ACC112 (cell line): ENCODE results near the gene SCAMP2.

Experiments
- H2AFZ ChIP-seq: fragments of 200-600 bp; sonication (generic); one replicate; pipeline ENCODE4 v1.6.0; 2017; ENCODE audit warnings: antibody characterized with exemption, low read length; ENCODE audit not compliant: unreplicated experiment
- H3K27ac ChIP-seq: fragments of 200-600 bp; sonication (generic); 2 replicates; pipeline ENCODE4 v1.5.1; 2014; ENCODE audit warnings: low read depth, mild to moderate bottlenecking, antibody characterized with exemption, low read length, moderate library complexity
- H3K27me3 ChIP-seq: fragments of 200-600 bp; sonication (generic); 2 replicates; pipeline ENCODE4 v1.6.1; 2014; ENCODE audit warnings: mild to moderate bottlenecking, antibody characterized with exemption, low read length, moderate library complexity, mixed read lengths; ENCODE audit not compliant: insufficient read depth
- H3K36me3 ChIP-seq: fragments of 200-600 bp; sonication (generic); 2 replicates; pipeline ENCODE4 v1.6.1; 2016; ENCODE audit warnings: mild to moderate bottlenecking, antibody characterized with exemption, low read length, moderate library complexity, mixed read lengths; ENCODE audit not compliant: insufficient read depth
- H3K4me1 ChIP-seq: fragments of 200-600 bp; sonication (generic); one replicate; pipeline ENCODE4 v1.6.1; 2016; ENCODE audit warnings: low read length, mixed read lengths; ENCODE audit not compliant: insufficient read depth, unreplicated experiment, control insufficient read depth
- H3K4me3 ChIP-seq: fragments of 200-600 bp; sonication (generic); 2 replicates; pipeline ENCODE4 v1.5.1; 2014; ENCODE audit warnings: mild to moderate bottlenecking, low read depth, low read length
- H3K79me2 ChIP-seq: fragments of 200-600 bp; sonication (generic); one replicate; pipeline ENCODE4 v1.6.0; 2016; ENCODE audit warnings: low read length; ENCODE audit not compliant: control insufficient read depth, unreplicated experiment, insufficient read depth

The SCAMP2 gene

DNA sequence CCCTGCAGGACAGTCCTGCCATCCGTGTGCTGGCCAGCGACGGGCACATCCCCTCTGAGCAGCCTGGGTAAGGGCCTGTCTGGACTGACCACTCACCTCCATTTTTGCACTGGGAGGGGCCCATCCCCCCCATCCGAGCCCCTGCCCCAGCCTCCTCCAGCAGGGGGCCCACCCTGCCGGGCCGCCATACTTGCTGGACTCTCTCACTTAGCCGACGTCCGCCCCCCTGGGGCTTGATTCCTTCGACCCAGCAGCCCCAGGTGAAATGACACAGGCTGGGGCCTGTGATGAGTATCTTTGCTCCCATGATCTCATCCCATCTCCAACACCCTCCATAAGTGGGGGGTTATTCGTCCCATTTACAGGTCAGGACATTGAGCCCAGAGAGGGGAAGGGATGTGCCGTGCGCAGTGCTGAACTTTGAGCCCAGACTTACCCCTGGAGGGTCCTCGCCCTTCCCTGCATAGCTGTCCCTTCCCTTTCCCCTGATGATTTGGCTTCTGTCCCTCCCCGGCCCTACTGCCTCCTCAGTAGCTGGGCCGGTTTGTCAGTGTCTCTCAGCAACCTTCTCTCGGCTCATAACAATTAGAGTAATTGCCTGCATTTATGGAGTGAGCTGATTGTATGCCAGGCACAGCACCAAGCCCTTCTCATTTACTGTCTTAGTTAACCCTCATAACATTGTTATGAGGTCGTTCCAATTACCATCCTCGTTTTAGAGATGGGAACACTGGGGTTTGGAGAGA is 56.4 kb downstream of the SCAMP2 start:
- H3K27ac ChIP-seq, result no peak overlapping the region
- H3K4me3 ChIP-seq, result no peak overlapping the region
- no peaks in the 10 kb centered on the region for H3K36me3 ChIP-seq
- H3K79me2 ChIP-seq, result no peaks in the 10 kb centered on the region
- H3K4me1 ChIP-seq, result peaks cover 18% of the 10 kb centered on the region
- no peaks in the 10 kb centered on the region for H3K27me3 ChIP-seq
- H2AFZ ChIP-seq, result no peak overlapping the region

DNA sequence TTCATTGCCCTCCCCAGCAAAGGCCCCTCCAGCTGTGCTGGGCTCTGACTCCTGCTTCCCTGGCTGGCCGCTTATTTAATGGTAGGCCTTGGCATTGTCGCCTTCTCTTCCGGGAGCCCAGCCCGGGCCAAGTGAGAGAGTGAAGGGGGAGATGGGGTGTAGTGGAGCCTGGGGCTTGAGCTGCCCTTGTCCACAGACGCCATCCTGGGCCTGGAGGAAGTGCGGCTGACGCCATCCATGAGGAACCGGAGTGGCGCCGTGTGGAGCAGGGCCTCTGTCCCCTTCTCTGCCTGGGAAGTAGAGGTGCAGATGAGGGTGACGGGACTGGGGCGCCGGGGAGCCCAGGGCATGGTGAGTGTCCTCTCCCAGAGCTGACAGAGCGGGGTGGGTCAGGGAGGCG is 57.2 kb downstream of the SCAMP2 start:
- H3K36me3 ChIP-seq, result no peaks in the 10 kb centered on the region
- no peaks in the 10 kb centered on the region for H3K27me3 ChIP-seq
- H3K4me1 ChIP-seq, result peaks cover 18% of the 10 kb centered on the region
- no peak overlapping the region for H2AFZ ChIP-seq
- H3K27ac ChIP-seq, result no peak overlapping the region
- no peak overlapping the region for H3K4me3 ChIP-seq
- H3K79me2 ChIP-seq, result no peaks in the 10 kb centered on the region

DNA sequence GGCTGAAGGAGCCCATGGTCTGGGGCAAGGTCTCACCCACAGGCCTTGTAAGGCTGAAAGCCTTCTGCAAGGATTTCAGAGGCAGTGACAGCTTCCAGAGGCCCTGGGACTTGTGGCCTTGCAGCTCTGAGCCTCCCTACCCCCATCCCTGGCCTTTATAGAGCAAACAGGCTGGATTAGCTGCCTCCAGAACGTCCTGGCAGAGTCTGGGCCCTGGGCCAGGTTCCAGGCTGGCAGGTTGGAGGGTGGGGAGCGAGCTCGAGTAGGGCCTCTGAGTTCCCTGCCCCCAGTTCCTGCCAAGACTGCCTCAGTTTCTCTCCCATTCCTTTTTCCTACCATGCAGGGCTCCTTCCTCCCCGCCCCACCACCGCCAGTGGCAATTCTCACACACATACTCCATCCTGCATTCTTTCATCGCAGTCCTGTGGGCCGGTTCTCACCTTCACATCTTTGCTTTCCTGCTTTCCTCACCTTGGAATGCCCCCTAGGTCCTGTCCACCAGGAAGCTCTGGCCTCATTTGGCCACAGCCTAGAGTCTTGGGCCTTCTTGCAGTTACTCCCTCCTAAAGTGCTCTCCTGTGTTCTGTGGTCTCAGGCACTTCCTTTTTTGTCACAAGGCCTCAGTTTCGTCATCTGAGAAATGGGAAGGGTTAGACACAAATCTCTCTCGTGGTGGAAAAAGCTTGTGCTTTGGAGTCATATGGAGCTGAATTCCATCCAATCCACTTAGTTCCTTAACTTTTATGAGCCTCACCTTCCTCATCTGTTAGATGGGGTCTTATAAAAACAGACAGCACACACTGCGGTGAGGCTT is 57.8 kb downstream of the SCAMP2 start:
- H3K4me1 ChIP-seq, result peaks cover 18% of the 10 kb centered on the region
- no peak overlapping the region for H2AFZ ChIP-seq
- no peaks in the 10 kb centered on the region for H3K36me3 ChIP-seq
- H3K27me3 ChIP-seq, result no peaks in the 10 kb centered on the region
- H3K27ac ChIP-seq, result no peak overlapping the region
- no peaks in the 10 kb centered on the region for H3K79me2 ChIP-seq
- no peak overlapping the region for H3K4me3 ChIP-seq

DNA sequence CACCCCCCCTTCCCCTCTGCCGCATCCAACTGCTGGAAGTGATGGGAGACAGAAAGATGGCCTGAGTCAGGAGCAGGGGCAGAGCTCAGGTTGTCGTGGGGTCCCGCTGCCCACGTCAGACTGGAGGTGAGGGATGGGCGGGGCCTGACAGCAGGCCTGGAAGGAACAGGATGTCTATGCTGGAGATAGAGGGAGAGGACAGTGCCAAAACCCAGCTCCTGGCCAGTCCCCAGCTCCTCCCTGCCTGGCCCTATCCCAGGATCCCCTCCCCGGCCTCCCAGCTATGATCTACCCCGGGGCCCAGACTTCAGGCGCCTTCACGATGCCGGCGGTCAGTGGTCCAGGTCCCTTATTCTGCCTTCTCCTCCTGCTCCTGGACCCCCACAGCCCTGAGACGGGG is 60.6 kb downstream of the SCAMP2 start, which contains the start of gene LMAN1L:
Gene LMAN1L (plus strand): TSS at position 303 of the 400 bp plus-strand sequence. CDS start 20 bp downstream, at position 323.
- Histone ChIP-seq H2AFZ (no peak within 1 kb of the TSS), H3K4me3 (no peak within 1 kb of the TSS), H3K79me2 (no peaks in the 10 kb centered on the region)

DNA sequence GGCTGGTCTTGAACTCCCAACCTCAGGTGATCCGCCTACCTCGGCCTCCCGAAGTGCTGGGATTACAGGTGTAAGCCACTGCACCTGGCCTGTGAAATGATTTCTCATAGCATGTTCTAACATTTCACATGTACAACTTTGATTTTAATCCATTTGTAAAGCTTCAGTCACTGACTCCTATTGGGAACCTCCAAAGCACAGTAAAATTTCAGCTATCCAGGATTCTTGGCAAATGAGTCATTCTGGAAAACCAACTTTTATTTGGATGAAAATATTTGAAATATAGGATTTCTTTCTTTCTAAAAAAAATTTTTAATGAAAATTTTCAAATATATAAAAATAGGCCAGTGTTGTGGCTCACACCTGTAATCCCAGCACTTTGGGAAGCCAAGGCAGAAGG is 63.2 kb downstream of the SCAMP2 start:
- H3K27ac ChIP-seq, result no peak overlapping the region
- H2AFZ ChIP-seq, result no peak overlapping the region
- H3K4me1 ChIP-seq, result no peaks in the 10 kb centered on the region
- no peaks in the 10 kb centered on the region for H3K79me2 ChIP-seq
- no peaks in the 10 kb centered on the region for H3K36me3 ChIP-seq
- no peak overlapping the region for H3K4me3 ChIP-seq
- H3K27me3 ChIP-seq, result no peaks in the 10 kb centered on the region

More for the DNA sequence above, 60.6 kb downstream of the SCAMP2 start, which contains the start of gene LMAN1L:
- H3K27ac ChIP-seq, result no peak within 1 kb of the TSS
- no peaks in the 10 kb centered on the region for H3K27me3 ChIP-seq
- H3K36me3 ChIP-seq, result no peaks in the 10 kb centered on the region
- H3K4me1 ChIP-seq, result peaks cover 4% of the 10 kb centered on the region

DNA sequence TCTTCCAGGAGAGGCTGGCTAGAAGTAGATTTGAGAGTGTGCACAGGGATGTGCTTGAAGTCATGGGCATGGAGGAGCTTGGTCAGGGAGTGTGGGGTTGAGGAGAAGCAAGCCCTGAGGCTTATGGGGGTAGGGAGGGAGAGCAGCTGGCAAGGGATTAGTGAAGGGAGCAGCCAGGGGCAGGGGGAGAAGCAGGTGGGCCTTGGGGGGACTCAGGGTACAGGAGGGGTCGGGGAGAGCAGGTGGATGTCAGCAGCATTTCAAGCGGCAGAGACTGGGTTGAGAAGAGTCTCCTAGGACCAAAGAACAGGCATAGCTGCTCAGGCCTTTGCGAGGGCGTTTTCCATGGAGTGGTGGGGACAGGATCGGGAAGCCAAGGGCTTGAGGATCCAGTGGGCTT is 63.9 kb downstream of the SCAMP2 start:
- Histone ChIP-seq H2AFZ (no peak overlapping the region), H3K4me3 (no peak overlapping the region), H3K27me3 (no peaks in the 10 kb centered on the region), H3K4me1 (no peaks in the 10 kb centered on the region), H3K36me3 (no peaks in the 10 kb centered on the region), H3K27ac (no peak overlapping the region), H3K79me2 (no peaks in the 10 kb centered on the region)

DNA sequence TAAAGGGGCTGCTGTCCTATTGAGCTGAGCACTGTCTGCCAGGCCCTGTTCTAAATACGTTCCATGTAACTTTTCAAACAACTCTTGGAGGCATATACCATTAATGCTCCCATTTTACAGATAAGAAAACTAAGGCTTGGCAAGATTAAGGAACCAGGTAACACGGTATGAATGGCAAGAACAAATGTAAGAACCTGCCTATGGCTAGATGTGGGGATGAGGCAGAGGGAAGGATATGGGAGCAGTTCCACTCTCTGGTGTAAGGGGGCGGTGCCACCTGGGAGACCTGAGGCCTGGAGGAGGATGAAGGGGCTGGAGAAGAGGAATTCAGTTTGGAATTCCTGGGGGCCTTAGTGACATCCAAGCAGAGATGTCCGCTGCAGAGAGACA is 64.3 kb downstream of the SCAMP2 start:
- Histone ChIP-seq H2AFZ (no peak overlapping the region), H3K27ac (no peak overlapping the region), H3K79me2 (no peaks in the 10 kb centered on the region), H3K27me3 (no peaks in the 10 kb centered on the region), H3K4me3 (no peak overlapping the region), H3K36me3 (no peaks in the 10 kb centered on the region), H3K4me1 (no peaks in the 10 kb centered on the region)

DNA sequence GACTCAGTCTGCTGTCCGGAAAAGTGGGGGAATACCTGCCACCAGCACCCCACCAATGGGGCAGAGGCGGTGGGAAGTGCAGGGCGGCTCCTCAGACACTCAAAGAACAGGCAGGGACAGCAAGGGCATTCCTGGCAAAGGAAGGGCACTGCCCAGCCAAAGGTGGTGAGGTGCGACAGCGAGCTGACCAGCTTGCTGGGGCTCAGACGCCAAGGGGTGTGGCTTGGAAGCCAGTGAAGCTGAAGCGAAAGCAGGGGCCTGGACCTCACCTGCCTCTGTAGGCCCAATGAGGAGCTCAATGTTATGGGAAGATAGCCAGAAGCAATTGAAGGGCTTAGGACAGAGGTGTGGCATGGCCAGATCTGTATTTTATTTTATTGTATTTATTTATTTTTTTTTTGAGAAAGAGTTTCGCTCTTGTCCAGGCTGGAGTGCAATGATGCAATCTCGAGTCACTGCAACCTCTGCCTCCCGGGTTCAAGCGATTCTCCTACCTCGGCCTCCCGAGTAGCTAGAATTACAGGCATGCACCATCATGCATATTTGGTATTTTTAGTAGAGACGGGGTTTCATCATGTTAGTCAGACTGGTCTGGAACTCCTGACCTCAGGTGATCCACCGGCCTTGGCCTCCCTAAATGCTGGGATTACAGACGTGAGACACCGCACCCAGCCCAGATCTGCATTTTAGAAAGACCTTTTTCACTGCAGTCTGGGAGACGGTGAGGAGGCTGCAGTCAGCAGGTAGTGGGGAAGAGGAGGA is 64.9 kb downstream of the SCAMP2 start:
- H3K4me3 ChIP-seq, result no peak overlapping the region
- no peak overlapping the region for H2AFZ ChIP-seq
- no peak overlapping the region for H3K27ac ChIP-seq
- H3K79me2 ChIP-seq, result no peaks in the 10 kb centered on the region
- no peaks in the 10 kb centered on the region for H3K36me3 ChIP-seq
- H3K27me3 ChIP-seq, result no peaks in the 10 kb centered on the region
- no peaks in the 10 kb centered on the region for H3K4me1 ChIP-seq

DNA sequence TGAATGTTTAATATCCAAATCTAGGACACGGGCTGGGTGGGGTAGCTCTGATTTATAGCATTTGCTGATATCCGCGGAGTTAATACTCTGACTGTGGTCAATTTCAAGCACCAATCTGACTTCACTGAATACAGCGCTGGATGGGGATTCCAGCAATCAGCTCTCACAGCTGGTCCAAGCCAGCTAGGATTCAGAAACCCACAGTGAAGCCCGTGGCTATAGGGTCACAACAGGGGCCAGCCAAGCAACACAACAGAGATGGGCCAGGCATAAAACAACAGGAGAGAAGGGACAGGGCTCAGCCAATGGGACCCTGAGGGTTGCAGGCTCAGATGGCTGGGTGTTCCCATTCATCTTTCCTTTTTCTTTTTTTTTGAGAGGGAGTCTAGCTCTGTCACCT is 65.9 kb downstream of the SCAMP2 start:
- Histone ChIP-seq H3K79me2 (no peaks in the 10 kb centered on the region), H2AFZ (no peak overlapping the region), H3K27ac (no peak overlapping the region), H3K27me3 (no peaks in the 10 kb centered on the region), H3K36me3 (no peaks in the 10 kb centered on the region), H3K4me3 (no peak overlapping the region), H3K4me1 (no peaks in the 10 kb centered on the region)

DNA sequence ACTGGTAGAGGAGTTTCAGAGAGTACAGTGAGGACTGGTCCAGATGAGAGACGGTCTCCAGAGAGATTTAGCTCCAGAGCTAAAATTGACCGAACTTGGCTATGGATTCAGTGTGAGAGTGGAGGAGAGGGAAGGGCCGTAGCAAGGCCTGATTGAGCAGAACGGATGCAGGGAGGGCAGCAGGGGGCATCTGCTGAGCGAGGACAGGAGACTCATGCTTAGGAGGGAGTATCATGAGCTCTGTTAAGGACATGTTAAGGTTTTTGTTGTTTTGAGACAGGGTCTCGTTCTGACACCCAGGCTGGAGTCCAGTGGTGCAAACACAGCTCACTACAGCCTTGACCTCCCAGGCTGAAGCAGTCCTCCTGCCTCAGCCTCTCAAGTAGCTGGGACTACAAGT is 68.2 kb downstream of the SCAMP2 start:
- no peaks in the 10 kb centered on the region for H3K79me2 ChIP-seq
- H3K4me3 ChIP-seq, result no peak overlapping the region
- no peaks in the 10 kb centered on the region for H3K27me3 ChIP-seq
- H3K36me3 ChIP-seq, result no peaks in the 10 kb centered on the region
- no peak overlapping the region for H3K27ac ChIP-seq
- no peaks in the 10 kb centered on the region for H3K4me1 ChIP-seq
- H2AFZ ChIP-seq, result no peak overlapping the region
